Measurements from ENCODE around the gene GCLM. TPM values are rescaled to one million over a fixed set of nuclear protein-coding genes. Genes with fewer than 3 reads are reported as not detected.

Gene GCLM
- total and polyA plus RNA-seq, 9 of the 15 experiments (the other 6 are each of a cell fraction or from before 2014, with no cell fraction given): 9.3 to 71.6 (median 24.5) TPM

DNA sequence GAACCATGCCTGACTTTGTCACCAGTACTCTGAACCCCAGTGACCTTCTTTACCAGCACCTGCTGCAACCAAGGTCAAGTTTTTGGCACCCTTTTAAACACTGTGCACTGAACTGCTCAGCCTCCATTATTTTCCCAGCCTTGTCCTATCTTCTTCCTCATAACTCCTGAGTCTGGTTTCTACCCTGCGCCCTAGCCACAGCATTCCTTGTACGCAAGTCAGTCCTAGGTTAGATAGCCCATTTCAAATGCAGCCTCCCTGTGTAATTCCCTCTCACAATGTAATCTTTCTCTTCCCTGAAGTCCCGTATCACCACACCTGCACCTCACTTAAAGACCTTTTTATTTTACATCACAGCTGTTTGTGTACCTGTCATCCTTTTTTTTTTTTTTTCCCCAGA lies 67.5 kb downstream of the GCLM start:
- no peak overlapping the region for H3K4me2 ChIP-seq (ENCODE audit: insufficient read depth, low read length)
- H2AFZ ChIP-seq (ENCODE audit: low read depth, low read length): no peak overlapping the region
- H3K27ac ChIP-seq (ENCODE audit: extremely low read depth, low read depth, low read length): no peak overlapping the region
- no peak for ATAC-seq
- CTCF ChIA-PET (ENCODE audit: low intra/inter-chr PET ratio): no interaction called here
- intact Hi-C loops (cut with micrococcal nuclease): loop anchor here (5.0 kb wide), 1 partner anchor 104 kb away; no protein-coding TSS in a partner anchor
- WGBS (ENCODE audit: insufficient coverage, low coverage, missing lambda C conversion rate): 55% methylated on average over 3 of the region's 3 CpGs
- H4K20me1 ChIP-seq (replicated peaks; ENCODE audit: control insufficient read depth, insufficient read depth, low read length): no peaks in the 10 kb centered on the region
- in situ Hi-C loops (cut with MboI): no loop called here
- no peaks in the 10 kb centered on the region for H3K27me3 ChIP-seq (ENCODE audit: control insufficient read depth in 2 of 2, insufficient read depth in 2 of 2, low read length in 2 of 2)
- POLR2A ChIA-PET: interaction anchor here (0.6 kb wide), 1 partner anchor 14 kb away, joined by 3 read pairs; no protein-coding TSS in a partner anchor
- H3K79me2 ChIP-seq (ENCODE audit: control insufficient read depth, insufficient read depth, low read length): no peaks in the 10 kb centered on the region
- H3K4me1 ChIP-seq (replicated peaks in 1 of 2; ENCODE audit: control insufficient read depth in 2 of 2, insufficient read depth in 2 of 2, low read length in 2 of 2): peaks cover 8 to 9% of the 10 kb centered on the region in 2 experiments; a peak in 4 of 5 replicates
- no peak for TF ChIP-seq MEF2A (IDR thresholded peaks at IDR 0.05; ENCODE audit: control insufficient read depth, low read depth, low read length)
- no peak for TF ChIP-seq SREBF1 (IDR thresholded peaks at IDR 0.05; ENCODE audit: borderline replicate concordance, low read depth, low read length)
- TF ChIP-seq SRSF9 (IDR thresholded peaks at IDR 0.05; ENCODE audit: borderline replicate concordance, low read depth, low read length): no peak
- no peak for TF ChIP-seq ZNF589 (CRISPR knock-in tag; IDR thresholded peaks at IDR 0.05; ENCODE audit: low read depth)
- no peak for TF ChIP-seq NR4A1 (CRISPR knock-in tag; IDR thresholded peaks at IDR 0.05)
- TF ChIP-seq NR4A1 (tag; IDR thresholded peaks at IDR 0.05): no peak
- TF ChIP-seq RCOR1 (IDR thresholded peaks at IDR 0.05; ENCODE audit: borderline replicate concordance in 1 of 2, low read depth in 2 of 2, low read length in 2 of 2): no peak
- no peak for TF ChIP-seq HLTF (IDR thresholded peaks at IDR 0.05)
- TF ChIP-seq ZNF217 (CRISPR knock-in tag; IDR thresholded peaks at IDR 0.05): no peak
- TF ChIP-seq, protein P1, sequence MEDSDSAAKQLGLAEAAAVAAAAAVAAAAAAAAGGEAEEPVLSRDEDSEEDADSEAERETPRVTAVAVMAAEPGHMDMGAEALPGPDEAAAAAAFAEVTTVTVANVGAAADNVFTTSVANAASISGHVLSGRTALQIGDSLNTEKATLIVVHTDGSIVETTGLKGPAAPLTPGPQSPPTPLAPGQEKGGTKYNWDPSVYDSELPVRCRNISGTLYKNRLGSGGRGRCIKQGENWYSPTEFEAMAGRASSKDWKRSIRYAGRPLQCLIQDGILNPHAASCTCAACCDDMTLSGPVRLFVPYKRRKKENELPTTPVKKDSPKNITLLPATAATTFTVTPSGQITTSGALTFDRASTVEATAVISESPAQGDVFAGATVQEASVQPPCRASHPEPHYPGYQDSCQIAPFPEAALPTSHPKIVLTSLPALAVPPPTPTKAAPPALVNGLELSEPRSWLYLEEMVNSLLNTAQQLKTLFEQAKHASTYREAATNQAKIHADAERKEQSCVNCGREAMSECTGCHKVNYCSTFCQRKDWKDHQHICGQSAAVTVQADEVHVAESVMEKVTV (CRISPR knock-in tag; IDR thresholded peaks at IDR 0.05): no peak
- TF ChIP-seq SMARCA4 (IDR thresholded peaks at IDR 0.05): no peak
- no peak for TF ChIP-seq TAF1 (IDR thresholded peaks at IDR 0.05; ENCODE audit: control insufficient read depth, extremely low read depth, insufficient read depth, low read length, severe bottlenecking)
- TF ChIP-seq, protein P2, sequence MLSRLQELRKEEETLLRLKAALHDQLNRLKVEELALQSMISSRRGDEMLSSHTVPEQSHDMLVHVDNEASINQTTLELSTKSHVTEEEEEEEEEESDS (CRISPR knock-in tag; IDR thresholded peaks at IDR 0.05): no peak
- no peak for TF ChIP-seq CBX8 (IDR thresholded peaks at IDR 0.05; ENCODE audit: borderline replicate concordance, extremely low read depth, low read depth, low read length, poor library complexity, severe bottlenecking)
- TF ChIP-seq ZBTB17 (CRISPR knock-in tag; IDR thresholded peaks at IDR 0.05): no peak
- BruUV-seq (replicated peaks): no TSS peak
- H3K9me1 ChIP-seq (ENCODE audit: control insufficient read depth, insufficient read depth, low read length): no peaks in the 10 kb centered on the region
- DNase-seq (ENCODE audit: extremely low read depth in 1 of 4, low spot score in 3 of 4): no peak
- H3K9ac ChIP-seq (ENCODE audit: insufficient read depth in 1 of 2, low read depth in 2 of 2, low read length in 2 of 2): no peak overlapping the region
- no peaks in the 10 kb centered on the region for H3K9me3 ChIP-seq (replicated peaks; ENCODE audit: control insufficient read depth, insufficient read depth, low read depth, low read length)
- no peak overlapping the region for H3K4me3 ChIP-seq
- no peaks in the 10 kb centered on the region for H3K36me3 ChIP-seq (ENCODE audit: control insufficient read depth, insufficient read depth, low read length)
- no peak for FAIRE-seq

All from K562 (cell line).